ENCODE data around the gene KCNMA1.

The KCNMA1 gene

GRCh38 chr10:77639756-77640155 lies 2.1 kb upstream of the KCNMA1 start:
- TF ChIP-seq, protein P1, sequence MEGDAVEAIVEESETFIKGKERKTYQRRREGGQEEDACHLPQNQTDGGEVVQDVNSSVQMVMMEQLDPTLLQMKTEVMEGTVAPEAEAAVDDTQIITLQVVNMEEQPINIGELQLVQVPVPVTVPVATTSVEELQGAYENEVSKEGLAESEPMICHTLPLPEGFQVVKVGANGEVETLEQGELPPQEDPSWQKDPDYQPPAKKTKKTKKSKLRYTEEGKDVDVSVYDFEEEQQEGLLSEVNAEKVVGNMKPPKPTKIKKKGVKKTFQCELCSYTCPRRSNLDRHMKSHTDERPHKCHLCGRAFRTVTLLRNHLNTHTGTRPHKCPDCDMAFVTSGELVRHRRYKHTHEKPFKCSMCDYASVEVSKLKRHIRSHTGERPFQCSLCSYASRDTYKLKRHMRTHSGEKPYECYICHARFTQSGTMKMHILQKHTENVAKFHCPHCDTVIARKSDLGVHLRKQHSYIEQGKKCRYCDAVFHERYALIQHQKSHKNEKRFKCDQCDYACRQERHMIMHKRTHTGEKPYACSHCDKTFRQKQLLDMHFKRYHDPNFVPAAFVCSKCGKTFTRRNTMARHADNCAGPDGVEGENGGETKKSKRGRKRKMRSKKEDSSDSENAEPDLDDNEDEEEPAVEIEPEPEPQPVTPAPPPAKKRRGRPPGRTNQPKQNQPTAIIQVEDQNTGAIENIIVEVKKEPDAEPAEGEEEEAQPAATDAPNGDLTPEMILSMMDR (conservative IDR thresholded peaks at IDR 0.05; ENCODE audit: low read depth, low read length), result no peak
- DNase-seq (ENCODE audit: low read depth), result no peak

DNA sequence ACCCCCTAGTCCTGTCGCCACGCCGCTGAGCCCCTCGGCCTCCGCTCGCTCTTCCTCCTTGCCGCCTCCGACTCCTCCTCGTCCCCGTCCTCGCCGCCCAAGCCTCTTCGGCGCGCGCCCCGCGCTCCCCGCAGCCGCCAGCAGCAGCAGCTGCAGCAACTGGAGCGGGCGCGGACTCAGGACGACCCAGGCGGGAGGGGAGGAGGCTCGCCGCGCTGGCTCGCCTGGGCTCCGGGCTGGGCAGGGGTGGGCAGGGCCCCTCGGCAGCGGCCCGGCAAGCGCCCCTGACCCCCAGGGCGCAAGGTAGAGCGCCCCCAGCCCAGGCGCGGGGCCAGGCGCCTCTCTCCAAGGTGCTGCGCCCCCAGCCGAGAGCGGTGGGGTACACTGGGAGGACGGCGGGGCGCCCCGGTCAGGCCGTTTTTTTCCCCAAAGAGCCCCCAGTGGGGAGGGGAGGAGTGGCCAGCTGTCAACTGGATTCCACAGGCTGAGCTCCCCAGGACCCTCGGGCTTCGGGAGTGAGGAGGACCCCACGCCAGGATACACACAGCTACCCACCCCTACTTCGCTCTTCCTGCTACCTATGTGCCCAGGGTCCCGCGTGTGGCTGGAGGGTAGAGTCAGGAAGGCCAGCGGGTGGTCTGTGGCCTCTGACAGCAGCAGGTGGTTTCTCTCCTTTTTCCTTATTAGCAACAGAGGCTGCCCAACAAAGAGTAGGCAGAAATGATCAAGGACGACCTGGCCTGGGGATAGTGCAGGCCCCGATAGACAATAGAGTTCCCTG lies 903 bp upstream of the KCNMA1 start:
- H3K4me3 ChIP-seq (ENCODE audit: low read length), result peak overlapping the region; percentile 49
- no peak for DNase-seq (ENCODE audit: low read depth)
- TF ChIP-seq, protein P1 (conservative IDR thresholded peaks at IDR 0.05; ENCODE audit: low read depth, low read length), result no peak

More at GRCh38 chr10:77639756-77640155, 2.1 kb upstream of the KCNMA1 start:
- no peak overlapping the region for H3K4me3 ChIP-seq (ENCODE audit: low read length)

GRCh38 chr10:77636967-77637531 lies 559 bp downstream of the KCNMA1 start:
- peak overlapping the region; percentile 76 for H3K4me3 ChIP-seq (ENCODE audit: low read length)
- no peak for DNase-seq (ENCODE audit: low read depth)
- TF ChIP-seq, protein P1 (conservative IDR thresholded peaks at IDR 0.05; ENCODE audit: low read depth, low read length), result no peak

GRCh38 chr10:77636282-77636966 lies 1.2 kb downstream of the KCNMA1 start:
- DNase-seq (ENCODE audit: low read depth), result no peak
- TF ChIP-seq, protein P1 (conservative IDR thresholded peaks at IDR 0.05; ENCODE audit: low read depth, low read length), result peak; percentile 8
- peak overlapping the region; percentile 76 for H3K4me3 ChIP-seq (ENCODE audit: low read length)

DNA sequence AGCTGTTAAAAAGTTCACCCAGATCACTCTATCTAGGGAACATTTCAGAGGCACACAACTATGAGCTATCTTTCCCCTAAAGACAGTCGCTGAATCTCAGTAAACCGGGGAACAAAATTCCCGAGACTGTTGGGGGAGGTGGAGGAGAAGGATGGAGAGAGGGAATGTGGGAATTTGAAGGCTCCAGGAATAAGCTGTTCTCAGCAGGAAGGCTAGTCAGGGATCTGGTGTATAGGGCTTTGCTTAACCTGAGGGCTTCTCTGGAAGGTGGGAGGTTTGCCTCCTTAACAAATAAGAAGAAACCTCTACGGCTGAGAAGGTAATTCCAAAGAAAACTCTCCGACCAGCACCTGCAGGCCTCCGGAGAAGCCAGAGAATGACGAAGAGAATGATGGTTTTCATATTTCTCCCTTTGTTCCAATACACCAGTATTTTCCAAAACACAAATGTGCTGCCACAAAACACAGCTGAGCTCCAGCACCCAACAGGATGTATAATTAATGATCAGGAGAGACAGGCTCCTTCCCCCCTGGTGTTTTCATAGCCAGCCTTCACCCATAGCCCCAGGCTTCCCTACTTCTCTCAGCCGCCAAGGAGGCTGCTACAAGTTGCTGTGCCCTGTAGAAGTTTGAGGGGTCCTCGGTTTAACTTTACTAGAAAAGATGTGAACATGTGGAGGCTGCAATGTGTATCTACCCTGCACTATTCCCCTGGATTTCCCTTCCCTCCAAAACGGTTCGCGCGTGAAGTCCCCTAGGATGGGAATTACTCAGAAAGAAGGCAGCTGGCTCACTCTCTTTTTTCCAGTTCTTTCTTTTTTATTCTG lies 2.0 kb downstream of the KCNMA1 start:
- DNase-seq (ENCODE audit: low read depth), result no peak
- H3K4me3 ChIP-seq (ENCODE audit: low read length), result peak overlapping the region; percentile 76
- TF ChIP-seq, protein P1 (conservative IDR thresholded peaks at IDR 0.05; ENCODE audit: low read depth, low read length), result no peak

- no peak overlapping the region for H3K4me3 ChIP-seq (ENCODE audit: low read length)
- DNase-seq (ENCODE audit: low read depth), result no peak
- TF ChIP-seq, protein P1 (conservative IDR thresholded peaks at IDR 0.05; ENCODE audit: low read depth, low read length), result no peak
These were observed 2.7 kb downstream of the KCNMA1 start for GRCh38 chr10:77634939-77635338.

Data from retinal pigment epithelial cell (primary cell).